Naive B cell (primary cell): Measurements from ENCODE around the gene PAX7. TPM values are rescaled to one million over a fixed set of nuclear protein-coding genes. Genes with fewer than 3 reads are reported as not detected.

Experiments used
- ATAC-seq, 2 donors: fragments of 150-1000 bp; cut with Tn5 transposase; 2 replicates each; pipeline ENCODE4 v1.10.0; 2021; ENCODE audit warnings: low read depth in 2 of 2, mild to moderate bottlenecking in 2 of 2, moderate library complexity in 2 of 2
- DNase-seq: peaks from one replicate; pipeline ENCODE4 v3.0.0; 2022
- H3K27ac Mint-ChIP-seq, 6 donors: one replicate each; pipeline ENCODE4 v1.8.0; 2020 to 2022; ENCODE audit warnings: mild to moderate bottlenecking in 6 of 6, mixed read lengths in 6 of 6, moderate library complexity in 5 of 6, inconsistent platforms in 2 of 6
- H3K27me3 Mint-ChIP-seq, 3 donors: one replicate each; pipeline ENCODE4 v1.8.0; 2021 to 2022; ENCODE audit warnings: mixed read lengths in 3 of 3, mild to moderate bottlenecking in 1 of 3
- H3K36me3 Mint-ChIP-seq, 2 donors: one replicate each; pipeline ENCODE4 v1.8.0; 2020 to 2022; ENCODE audit warnings: mixed read lengths in 2 of 2, inconsistent platforms in 1 of 2, mild to moderate bottlenecking in 1 of 2
- H3K4me1 Mint-ChIP-seq, 3 donors: one replicate each; pipeline ENCODE4 v1.8.0; 2020 to 2022; ENCODE audit warnings: mixed read lengths in 3 of 3, inconsistent platforms in 1 of 3, mild to moderate bottlenecking in 1 of 3, moderate library complexity in 1 of 3
- H3K4me3 Mint-ChIP-seq, 8 donors: one replicate each; pipeline ENCODE4 v1.8.0; 2020 to 2022; ENCODE audit warnings: mild to moderate bottlenecking in 8 of 8, mixed read lengths in 8 of 8, moderate library complexity in 8 of 8, inconsistent platforms in 2 of 8
- H3K9me3 Mint-ChIP-seq, 7 donors: one replicate each; pipeline ENCODE4 v1.8.0; 2020 to 2022; ENCODE audit warnings: mixed read lengths in 7 of 7, mild to moderate bottlenecking in 5 of 7, inconsistent platforms in 2 of 7, moderate library complexity in 1 of 7
- polyA plus RNA-seq, 6 donors: library from polyadenylated mRNA; unstranded; fragments of 300-500 nt; fragmentation: Illumina TruSeq; gene quantifications; one replicate each; pipeline ENCODE4 v1.2.3, GENCODE V29; 2021; ENCODE audit warnings: low read depth in 6 of 6

Gene PAX7
- polyA plus RNA-seq, 6 donors from 2014 or later = not detected

- ATAC-seq (no peak), DNase-seq (no peak)
- no peak overlapping the region for H3K27ac Mint-ChIP-seq
- peak overlapping the region in 1 of 8 donors; percentile 22 for H3K4me3 Mint-ChIP-seq
- H3K36me3 Mint-ChIP-seq = peaks cover 0 to 13% of the 10 kb centered on the region in 2 donors
- H3K9me3 Mint-ChIP-seq = peaks cover 0 to 4% (median 2%) of the 10 kb centered on the region in 7 donors
- H3K4me1 Mint-ChIP-seq = peaks cover 8 to 11% (median 11%) of the 10 kb centered on the region in 3 donors
- H3K27me3 Mint-ChIP-seq = peaks cover 52 to 87% (median 87%) of the 10 kb centered on the region in 3 donors
These were observed 17.1 kb downstream of the PAX7 start for GRCh38 chr1:18647681-18648214.

- Mint-ChIP-seq H3K4me3 (no peak overlapping the region), H3K9me3 (peaks cover 0 to 4% (median 1%) of the 10 kb centered on the region in 7 donors), H3K27me3 (peaks cover 51 to 90% (median 88%) of the 10 kb centered on the region in 3 donors), H3K27ac (no peak overlapping the region), H3K4me1 (peaks cover 2 to 10% (median 3%) of the 10 kb centered on the region in 3 donors), H3K36me3 (peaks cover 0 to 7% of the 10 kb centered on the region in 2 donors)
- ATAC-seq (no peak), DNase-seq (no peak)
These were observed 19.2 kb downstream of the PAX7 start for GRCh38 chr1:18649693-18650370.

GRCh38 chr1:18651713-18652112, 21.1 kb downstream of the PAX7 start:
- peaks cover 0 to 4% (median 0%) of the 10 kb centered on the region in 7 donors for H3K9me3 Mint-ChIP-seq
- H3K27me3 Mint-ChIP-seq = peaks cover 50 to 85% (median 84%) of the 10 kb centered on the region in 3 donors
- peaks cover 0 to 7% of the 10 kb centered on the region in 2 donors for H3K36me3 Mint-ChIP-seq
- no peak overlapping the region for H3K4me3 Mint-ChIP-seq
- DNase-seq (no peak), ATAC-seq (no peak)
- H3K27ac Mint-ChIP-seq = no peak overlapping the region
- H3K4me1 Mint-ChIP-seq = no peaks in the 10 kb centered on the region

- ATAC-seq (no peak), DNase-seq (no peak)
- Mint-ChIP-seq H3K9me3 (peaks cover 0 to 4% (median 0%) of the 10 kb centered on the region in 7 donors), H3K4me3 (no peak overlapping the region), H3K27me3 (peaks cover 50 to 90% (median 88%) of the 10 kb centered on the region in 3 donors), H3K27ac (no peak overlapping the region), H3K4me1 (no peaks in the 10 kb centered on the region), H3K36me3 (peaks cover 0 to 7% of the 10 kb centered on the region in 2 donors)
These were observed 22.1 kb downstream of the PAX7 start for GRCh38 chr1:18652791-18653190.

- Mint-ChIP-seq H3K27ac (no peak overlapping the region), H3K4me3 (no peak overlapping the region), H3K4me1 (no peaks in the 10 kb centered on the region), H3K27me3 (peaks cover 47 to 89% (median 86%) of the 10 kb centered on the region in 3 donors), H3K36me3 (peaks cover 0 to 7% of the 10 kb centered on the region in 2 donors), H3K9me3 (peaks cover 0 to 4% (median 0%) of the 10 kb centered on the region in 7 donors)
- DNase-seq (no peak), ATAC-seq (no peak)
These were observed 22.7 kb downstream of the PAX7 start for GRCh38 chr1:18653367-18653766.

GRCh38 chr1:18653916-18654315, 23.3 kb downstream of the PAX7 start:
- Mint-ChIP-seq H3K27ac (no peak overlapping the region), H3K27me3 (peaks cover 46 to 89% (median 86%) of the 10 kb centered on the region in 3 donors), H3K36me3 (peaks cover 0 to 1% of the 10 kb centered on the region in 2 donors), H3K4me1 (no peaks in the 10 kb centered on the region), H3K9me3 (peaks cover 0 to 3% (median 0%) of the 10 kb centered on the region in 7 donors), H3K4me3 (peak overlapping the region in 1 of 8 donors; percentile 38)
- ATAC-seq = no peak
- DNase-seq = no peak

GRCh38 chr1:18654599-18654998, 24.0 kb downstream of the PAX7 start:
- Mint-ChIP-seq H3K9me3 (peaks cover 0 to 3% (median 0%) of the 10 kb centered on the region in 7 donors), H3K4me1 (no peaks in the 10 kb centered on the region), H3K36me3 (no peaks in the 10 kb centered on the region), H3K27ac (no peak overlapping the region), H3K27me3 (peaks cover 42 to 89% (median 81%) of the 10 kb centered on the region in 3 donors), H3K4me3 (no peak overlapping the region)
- ATAC-seq = no peak
- DNase-seq = no peak

GRCh38 chr1:18657506-18658201, 27.0 kb downstream of the PAX7 start:
- H3K27me3 Mint-ChIP-seq = peaks cover 30 to 81% (median 75%) of the 10 kb centered on the region in 3 donors
- H3K9me3 Mint-ChIP-seq = no peaks in the 10 kb centered on the region
- ATAC-seq = no peak
- DNase-seq = no peak
- no peak overlapping the region for H3K4me3 Mint-ChIP-seq
- H3K4me1 Mint-ChIP-seq = no peaks in the 10 kb centered on the region
- H3K36me3 Mint-ChIP-seq = no peaks in the 10 kb centered on the region
- no peak overlapping the region for H3K27ac Mint-ChIP-seq

GRCh38 chr1:18658831-18659230, 28.2 kb downstream of the PAX7 start:
- H3K9me3 Mint-ChIP-seq = no peaks in the 10 kb centered on the region
- DNase-seq (no peak), ATAC-seq (no peak)
- H3K4me1 Mint-ChIP-seq = no peaks in the 10 kb centered on the region
- peaks cover 23 to 72% (median 64%) of the 10 kb centered on the region in 3 donors for H3K27me3 Mint-ChIP-seq
- H3K27ac Mint-ChIP-seq = peak overlapping the region in 1 of 6 donors; percentile 47
- H3K36me3 Mint-ChIP-seq = no peaks in the 10 kb centered on the region
- H3K4me3 Mint-ChIP-seq = no peak overlapping the region

GRCh38 chr1:18661404-18662285, 31.0 kb downstream of the PAX7 start:
- Mint-ChIP-seq H3K4me1 (no peaks in the 10 kb centered on the region), H3K36me3 (no peaks in the 10 kb centered on the region), H3K4me3 (no peak overlapping the region), H3K9me3 (no peaks in the 10 kb centered on the region), H3K27me3 (peaks cover 19 to 69% (median 47%) of the 10 kb centered on the region in 3 donors), H3K27ac (no peak overlapping the region)
- DNase-seq (no peak), ATAC-seq (no peak)

GRCh38 chr1:18662286-18662639, 31.6 kb downstream of the PAX7 start:
- DNase-seq = no peak
- Mint-ChIP-seq H3K27me3 (peaks cover 19 to 69% (median 47%) of the 10 kb centered on the region in 3 donors), H3K36me3 (no peaks in the 10 kb centered on the region), H3K4me1 (no peaks in the 10 kb centered on the region), H3K9me3 (no peaks in the 10 kb centered on the region), H3K27ac (no peak overlapping the region), H3K4me3 (no peak overlapping the region)
- ATAC-seq = no peak

- no peak overlapping the region for H3K4me3 Mint-ChIP-seq
- ATAC-seq (no peak), DNase-seq (no peak)
- no peaks in the 10 kb centered on the region for H3K4me1 Mint-ChIP-seq
- no peaks in the 10 kb centered on the region for H3K9me3 Mint-ChIP-seq
- no peaks in the 10 kb centered on the region for H3K36me3 Mint-ChIP-seq
- H3K27me3 Mint-ChIP-seq = peaks cover 5 to 52% (median 23%) of the 10 kb centered on the region in 3 donors
- H3K27ac Mint-ChIP-seq = no peak overlapping the region
These were observed 35.8 kb downstream of the PAX7 start for GRCh38 chr1:18666317-18666920.

- DNase-seq (no peak), ATAC-seq (no peak)
- no peak overlapping the region for H3K4me3 Mint-ChIP-seq
- no peak overlapping the region for H3K27ac Mint-ChIP-seq
- H3K9me3 Mint-ChIP-seq = no peaks in the 10 kb centered on the region
- H3K27me3 Mint-ChIP-seq = peaks cover 5 to 55% (median 20%) of the 10 kb centered on the region in 3 donors
- no peaks in the 10 kb centered on the region for H3K36me3 Mint-ChIP-seq
- no peaks in the 10 kb centered on the region for H3K4me1 Mint-ChIP-seq
These were observed 36.7 kb downstream of the PAX7 start for GRCh38 chr1:18667333-18667732.
